DND-41 (cell line): ENCODE data around the gene ARHGAP26.

Experiments
- ATAC-seq: fragments of 200-7000 bp; cut with Tn5 transposase; 3 replicates; pipeline ENCODE4 v1.9.1; 2021; ENCODE audit warnings: low read depth; ENCODE audit not compliant: insufficient read depth
- DNase-seq: peaks from one replicate; pipeline ENCODE4 v3.0.0-alpha.2; 2020
- H2AFZ ChIP-seq: 2 replicates; pipeline ENCODE4 v1.6.0; 2012; ENCODE audit warnings: low read depth, low read length
- H3K27ac ChIP-seq: 2 replicates; pipeline ENCODE4 v1.5.1; 2012; ENCODE audit warnings: low read length, inconsistent platforms
- H3K27me3 ChIP-seq: fragments of 200-600 bp; sonication (generic); 2 replicates; pipeline ENCODE4 v1.6.0; 2012; ENCODE audit warnings: low read length, mild to moderate bottlenecking, inconsistent platforms; ENCODE audit not compliant: insufficient read depth, poor library complexity
- H3K36me3 ChIP-seq: 2 replicates; pipeline ENCODE4 v1.5.1; 2012; ENCODE audit warnings: low read length, inconsistent platforms; ENCODE audit not compliant: insufficient read depth
- H3K4me1 ChIP-seq: 2 replicates; pipeline ENCODE4 v1.5.1; 2012; ENCODE audit warnings: mild to moderate bottlenecking, low read length; ENCODE audit not compliant: insufficient read depth
- H3K4me2 ChIP-seq: 2 replicates; pipeline ENCODE4 v1.6.0; 2012; ENCODE audit warnings: mild to moderate bottlenecking, moderate library complexity, low read length, inconsistent platforms; ENCODE audit not compliant: insufficient read depth
- H3K4me3 ChIP-seq, 2 experiments: fragments of 200-600 bp in 1 of 2; shearing (Covaris generic) in 1 of 2; 2 replicates each; pipeline ENCODE4 v1.5.1; 2012 to 2016; ENCODE audit warnings: inconsistent platforms in 2 of 2, low read length in 2 of 2, mild to moderate bottlenecking in 2 of 2, low read depth in 1 of 2, moderate library complexity in 1 of 2
- H3K79me2 ChIP-seq: 2 replicates; pipeline ENCODE4 v1.6.0; 2012; ENCODE audit warnings: low read length, inconsistent platforms; ENCODE audit not compliant: insufficient read depth
- H3K9ac ChIP-seq: 2 replicates; pipeline ENCODE4 v1.6.0; 2012; ENCODE audit warnings: low read depth, mild to moderate bottlenecking, inconsistent platforms, low read length, moderate library complexity
- H3K9me3 ChIP-seq: 2 replicates; pipeline ENCODE4 v1.5.1; 2012; ENCODE audit warnings: low read length, moderate library complexity, mild to moderate bottlenecking, inconsistent platforms; ENCODE audit not compliant: insufficient read depth, severe bottlenecking
- H4K20me1 ChIP-seq: 2 replicates; pipeline ENCODE4 v1.6.0; 2012; ENCODE audit warnings: low read length; ENCODE audit not compliant: insufficient read depth
- EZH2 ChIP-seq: IDR thresholded peaks from 3 replicates; pipeline ENCODE4 v1.6.1; 2012; ENCODE audit warnings: borderline replicate concordance, low read depth, mild to moderate bottlenecking, moderate library complexity, low read length, inconsistent platforms; ENCODE audit not compliant: severe bottlenecking
- TF ChIP-seq, protein P1 (sequence below): IDR thresholded peaks from 2 replicates; pipeline ENCODE4 v1.5.1; 2012; ENCODE audit warnings: borderline replicate concordance, low read length, moderate library complexity, mild to moderate bottlenecking; ENCODE audit not compliant: poor library complexity, severe bottlenecking; ENCODE audit errors: extremely low read depth

ARHGAP26 gene

DNA sequence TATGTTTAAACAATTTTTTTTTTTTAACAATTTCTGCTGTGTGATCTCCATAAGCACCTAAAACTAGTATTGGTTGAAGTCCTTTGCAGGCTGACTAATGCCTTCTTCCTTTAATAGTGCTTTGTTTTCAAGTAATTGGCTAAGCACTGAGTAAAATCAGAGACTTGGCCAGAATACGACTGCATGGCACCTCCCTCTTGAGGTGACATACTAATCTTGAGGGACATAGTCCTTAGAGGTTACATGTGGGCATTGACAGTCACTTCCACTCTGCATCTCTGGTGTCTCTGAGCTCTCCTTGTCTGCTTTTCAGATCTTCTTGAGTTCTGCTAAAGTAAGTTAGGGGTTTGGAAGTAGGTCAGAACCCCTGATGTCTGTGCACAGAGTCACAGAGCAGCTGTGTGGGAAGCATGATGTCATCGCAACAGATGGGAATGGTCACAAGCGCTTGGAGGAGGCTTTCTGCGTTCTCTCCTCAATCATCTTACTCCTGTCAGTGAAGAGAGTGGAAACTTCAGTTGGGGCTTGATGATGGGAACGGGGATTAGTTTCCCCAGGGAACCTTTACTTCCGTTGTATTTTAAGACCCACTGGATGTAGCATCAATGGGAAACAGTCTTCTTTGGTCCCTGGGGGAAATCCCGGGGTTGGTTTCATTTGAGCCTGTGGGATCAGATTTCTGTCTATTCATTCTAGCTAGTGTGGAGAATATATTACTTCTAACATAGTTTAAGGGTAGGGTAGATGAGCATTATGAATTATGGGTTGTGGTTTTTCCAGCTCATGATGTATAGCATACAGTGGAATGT, 136.9 kb downstream of the ARHGAP26 start:
- no peaks in the 10 kb centered on the region for H3K79me2 ChIP-seq
- DNase-seq (no peak), ATAC-seq (peak; percentile 40; the same call in 2 of the 3 replicates)
- H4K20me1 ChIP-seq: no peaks in the 10 kb centered on the region
- no peak overlapping the region for H3K27ac ChIP-seq
- no peaks in the 10 kb centered on the region for H3K9me3 ChIP-seq
- TF ChIP-seq, protein P1, sequence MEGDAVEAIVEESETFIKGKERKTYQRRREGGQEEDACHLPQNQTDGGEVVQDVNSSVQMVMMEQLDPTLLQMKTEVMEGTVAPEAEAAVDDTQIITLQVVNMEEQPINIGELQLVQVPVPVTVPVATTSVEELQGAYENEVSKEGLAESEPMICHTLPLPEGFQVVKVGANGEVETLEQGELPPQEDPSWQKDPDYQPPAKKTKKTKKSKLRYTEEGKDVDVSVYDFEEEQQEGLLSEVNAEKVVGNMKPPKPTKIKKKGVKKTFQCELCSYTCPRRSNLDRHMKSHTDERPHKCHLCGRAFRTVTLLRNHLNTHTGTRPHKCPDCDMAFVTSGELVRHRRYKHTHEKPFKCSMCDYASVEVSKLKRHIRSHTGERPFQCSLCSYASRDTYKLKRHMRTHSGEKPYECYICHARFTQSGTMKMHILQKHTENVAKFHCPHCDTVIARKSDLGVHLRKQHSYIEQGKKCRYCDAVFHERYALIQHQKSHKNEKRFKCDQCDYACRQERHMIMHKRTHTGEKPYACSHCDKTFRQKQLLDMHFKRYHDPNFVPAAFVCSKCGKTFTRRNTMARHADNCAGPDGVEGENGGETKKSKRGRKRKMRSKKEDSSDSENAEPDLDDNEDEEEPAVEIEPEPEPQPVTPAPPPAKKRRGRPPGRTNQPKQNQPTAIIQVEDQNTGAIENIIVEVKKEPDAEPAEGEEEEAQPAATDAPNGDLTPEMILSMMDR: no peak
- no peak for TF ChIP-seq EZH2
- H3K4me1 ChIP-seq: no peaks in the 10 kb centered on the region
- no peak overlapping the region for H3K4me3 ChIP-seq
- H3K4me2 ChIP-seq: no peak overlapping the region
- no peak overlapping the region for H2AFZ ChIP-seq
- H3K27me3 ChIP-seq: no peaks in the 10 kb centered on the region
- H3K36me3 ChIP-seq: peaks cover 49% of the 10 kb centered on the region
- no peak overlapping the region for H3K9ac ChIP-seq

DNA sequence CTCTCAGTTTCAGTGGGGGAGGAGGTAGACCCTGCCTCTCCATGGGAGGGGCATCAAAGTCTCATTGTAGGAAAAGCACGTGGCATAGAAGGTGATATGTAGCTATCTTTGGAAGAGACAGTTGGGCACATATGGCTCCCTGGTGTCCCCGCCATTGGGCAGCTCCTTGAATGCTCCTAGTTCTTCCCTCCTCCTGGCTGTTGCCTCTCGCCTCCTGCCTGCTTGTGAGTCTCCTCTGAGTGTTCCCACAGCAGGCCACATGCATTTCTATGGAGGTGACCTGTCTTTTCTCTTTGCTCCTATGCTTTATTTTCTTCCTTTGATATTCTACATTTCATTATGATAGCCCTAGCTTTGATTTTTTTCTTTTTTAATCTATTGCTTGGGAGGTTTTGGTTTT, 138.5 kb downstream of the ARHGAP26 start:
- Histone ChIP-seq H4K20me1 (no peaks in the 10 kb centered on the region), H2AFZ (no peak overlapping the region), H3K27ac (no peak overlapping the region), H3K79me2 (no peaks in the 10 kb centered on the region), H3K9ac (no peak overlapping the region), H3K9me3 (no peaks in the 10 kb centered on the region), H3K4me3 (no peak overlapping the region), H3K36me3 (peaks cover 51% of the 10 kb centered on the region), H3K4me1 (no peaks in the 10 kb centered on the region), H3K4me2 (no peak overlapping the region), H3K27me3 (no peaks in the 10 kb centered on the region)
- ATAC-seq (no peak), DNase-seq (no peak)
- TF ChIP-seq, protein P1: no peak
- TF ChIP-seq EZH2: no peak

DNA sequence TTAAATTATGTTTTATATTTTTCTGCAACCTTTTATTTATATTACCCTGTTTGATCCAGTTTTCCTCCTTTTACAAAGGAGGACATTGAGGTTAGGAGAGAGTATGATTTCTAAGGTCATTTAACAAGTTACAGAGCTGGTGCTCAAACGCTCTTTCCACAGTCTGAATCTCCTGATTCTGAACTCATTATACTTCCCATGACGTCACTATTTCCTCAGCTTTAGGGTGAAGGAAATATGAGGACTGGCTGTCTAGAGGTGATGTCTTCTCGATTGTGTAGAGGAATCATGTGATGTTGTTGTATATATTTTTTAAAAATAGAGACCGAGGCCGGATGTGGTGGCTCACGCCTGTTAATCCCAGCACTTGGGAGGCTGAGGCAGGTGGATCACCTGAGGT, 140.0 kb downstream of the ARHGAP26 start:
- Histone ChIP-seq H3K27ac (no peak overlapping the region), H3K9me3 (no peaks in the 10 kb centered on the region), H3K79me2 (no peaks in the 10 kb centered on the region), H3K36me3 (peaks cover 54% of the 10 kb centered on the region), H2AFZ (no peak overlapping the region), H3K27me3 (no peaks in the 10 kb centered on the region), H3K9ac (no peak overlapping the region), H3K4me2 (no peak overlapping the region), H4K20me1 (no peaks in the 10 kb centered on the region), H3K4me1 (no peaks in the 10 kb centered on the region), H3K4me3 (no peak overlapping the region)
- TF ChIP-seq EZH2: no peak
- ATAC-seq: no peak
- DNase-seq: no peak

DNA sequence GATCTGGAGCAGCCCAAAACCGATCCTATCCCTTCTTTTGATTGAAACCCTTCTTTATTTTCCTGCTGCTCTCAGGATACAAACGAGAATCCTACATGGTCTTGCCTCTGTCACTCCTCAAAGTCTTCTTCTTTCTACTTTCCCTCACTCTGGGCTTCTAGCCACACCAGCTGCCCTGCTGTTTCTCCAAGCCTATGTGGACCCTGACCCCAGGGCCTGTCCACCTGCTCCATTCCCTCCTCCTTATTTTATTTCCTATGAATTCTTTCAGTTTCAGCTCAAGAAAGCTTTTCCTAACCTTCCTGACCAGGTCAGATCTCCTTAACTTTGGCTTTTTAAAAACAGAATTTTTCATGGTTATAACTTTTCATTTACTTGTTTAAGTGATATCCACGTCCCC, 141.0 kb downstream of the ARHGAP26 start:
- H3K27me3 ChIP-seq: no peaks in the 10 kb centered on the region
- no peak overlapping the region for H3K9ac ChIP-seq
- no peak overlapping the region for H3K4me2 ChIP-seq
- no peaks in the 10 kb centered on the region for H3K79me2 ChIP-seq
- no peaks in the 10 kb centered on the region for H3K4me1 ChIP-seq
- DNase-seq (no peak), ATAC-seq (no peak)
- H4K20me1 ChIP-seq: no peaks in the 10 kb centered on the region
- no peaks in the 10 kb centered on the region for H3K9me3 ChIP-seq
- H3K4me3 ChIP-seq: no peak overlapping the region
- no peak overlapping the region for H2AFZ ChIP-seq
- no peak for TF ChIP-seq EZH2
- TF ChIP-seq, protein P1: no peak
- H3K36me3 ChIP-seq: peaks cover 47% of the 10 kb centered on the region
- H3K27ac ChIP-seq: no peak overlapping the region
